B cell (primary cell): ENCODE results near the gene TRIO. TPM values are rescaled to one million over a fixed set of nuclear protein-coding genes. Genes with fewer than 3 reads are reported as not detected.

Experiments
- ATAC-seq: fragments of 200-7000 bp; cut with Tn5 transposase; one replicate; pipeline ENCODE4 v1.10.0; 2021; ENCODE audit warnings: low read depth, mild to moderate bottlenecking, moderate number of reproducible peaks, moderate library complexity
- CTCF ChIA-PET: fragments of 350-600 bp; sonication (Branson Sonifier 250); formaldehyde crosslinking; loops from one replicate; lab custom pipeline; 2021; ENCODE audit warnings: antibody characterized with exemption, inconsistent platforms; lab: Charles Lee
- POLR2A ChIA-PET: fragments of 350-600 bp; sonication (Branson Sonifier 250); formaldehyde crosslinking; loops from one replicate; lab custom pipeline; 2021; ENCODE audit warnings: antibody characterized with exemption; lab: Charles Lee
- DNase-seq: peaks from one replicate; pipeline ENCODE4 v3.0.0; 2013
- H2AFZ ChIP-seq: 2 replicates; pipeline ENCODE4 v1.6.1; 2012; ENCODE audit warnings: mild to moderate bottlenecking, low read depth, low read length; ENCODE audit not compliant: insufficient read depth, poor library complexity, severe bottlenecking
- H3K27ac ChIP-seq, 2 donors: 1 replicate in 1 of 2; 2 replicates in 1 of 2; pipeline ENCODE4 v1.5.1; 2012 to 2013; ENCODE audit warnings: low read length in 2 of 2, mild to moderate bottlenecking in 2 of 2, moderate library complexity in 1 of 2
- H3K27me3 ChIP-seq, 4 experiments: fragments of 200-600 bp in 1 of 4; sonication (generic) in 1 of 4; replicated peaks in 1 of 4; 1 replicate in 2 of 4; 2 replicates in 2 of 4; pipeline versions ENCODE4 v1.6.1 to v1.7.0; 2013 to 2016; ENCODE audit warnings: low read length in 3 of 4, mild to moderate bottlenecking in 2 of 4, mixed read lengths in 1 of 4, moderate library complexity in 1 of 4; ENCODE audit not compliant: insufficient read depth in 4 of 4, control insufficient read depth in 3 of 4; ENCODE audit errors: control extremely low read depth in 1 of 4
- H3K36me3 ChIP-seq, 2 experiments: replicated peaks in 1 of 2; 1 replicate in 1 of 2; 2 replicates in 1 of 2; pipeline versions ENCODE4 v1.6.1 to v1.7.1; 2013; ENCODE audit warnings: low read length in 1 of 2; ENCODE audit not compliant: insufficient read depth in 2 of 2, control insufficient read depth in 1 of 2; ENCODE audit errors: control extremely low read depth in 1 of 2, extremely low read depth in 1 of 2
- H3K4me1 ChIP-seq, 2 donors: fragments of 200-600 bp in 1 of 2; sonication (generic) in 1 of 2; 1 replicate in 1 of 2; 2 replicates in 1 of 2; pipeline versions ENCODE4 v1.5.1 to v1.6.1; 2013 to 2017; ENCODE audit warnings: low read length in 2 of 2; ENCODE audit not compliant: control insufficient read depth in 2 of 2, insufficient read depth in 2 of 2
- H3K4me2 ChIP-seq: replicated peaks from 2 replicates; pipeline ENCODE3; 2012; ENCODE audit warnings: mild to moderate bottlenecking, low read depth, low read length; ENCODE audit not compliant: poor library complexity, severe bottlenecking
- H3K4me3 ChIP-seq, 5 experiments: fragments of 200-600 bp in 1 of 5; sonication (generic) in 1 of 5; 1 replicate in 3 of 5; 2 replicates in 2 of 5; pipeline versions ENCODE4 v1.5.1 to v1.7.0; 2011 to 2016; ENCODE audit warnings: low read length in 4 of 5, mild to moderate bottlenecking in 4 of 5, low read depth in 2 of 5, control low read depth in 1 of 5, moderate library complexity in 1 of 5; ENCODE audit not compliant: insufficient read depth in 1 of 5; ENCODE audit errors: control extremely low read depth in 1 of 5, extremely low read depth in 1 of 5
- H3K79me2 ChIP-seq: fragments of 200-600 bp; sonication (generic); one replicate; pipeline ENCODE4 v1.6.0; 2016; ENCODE audit warnings: low read length; ENCODE audit not compliant: control insufficient read depth, insufficient read depth
- H3K9ac ChIP-seq: fragments of 200-600 bp; sonication (generic); 2 replicates; pipeline ENCODE4 v1.6.1; 2017; ENCODE audit warnings: mild to moderate bottlenecking, low read length, moderate library complexity
- H3K9me3 ChIP-seq, 3 donors: one replicate each; pipeline versions ENCODE4 v1.6.1 to v1.7.1; 2013; ENCODE audit warnings: low read length in 2 of 3; ENCODE audit not compliant: control insufficient read depth in 2 of 3, insufficient read depth in 1 of 3; ENCODE audit errors: control extremely low read depth in 1 of 3
- H4K20me1 ChIP-seq: 2 replicates; pipeline ENCODE4 v1.6.0; 2012; ENCODE audit warnings: mild to moderate bottlenecking, low read length; ENCODE audit not compliant: insufficient read depth, control insufficient read depth, poor library complexity, severe bottlenecking
- H3K27ac Mint-ChIP-seq: one replicate; pipeline ENCODE4 v1.8.0; 2021; ENCODE audit warnings: mixed read lengths
- H3K27me3 Mint-ChIP-seq: one replicate; pipeline ENCODE4 v1.8.0; 2021; ENCODE audit warnings: mixed read lengths
- H3K4me1 Mint-ChIP-seq: one replicate; pipeline ENCODE4 v1.8.0; 2021; ENCODE audit warnings: mixed read lengths
- H3K4me3 Mint-ChIP-seq: one replicate; pipeline ENCODE4 v1.8.0; 2021; ENCODE audit warnings: mixed read lengths
- H3K9me3 Mint-ChIP-seq: one replicate; pipeline ENCODE4 v1.8.0; 2022; ENCODE audit warnings: mixed read lengths; ENCODE audit not compliant: insufficient read depth
- EZH2 ChIP-seq: IDR thresholded peaks from 2 replicates; pipeline ENCODE4 v1.6.1; 2012; ENCODE audit warnings: borderline replicate concordance, low read depth, mild to moderate bottlenecking, moderate library complexity, low read length; ENCODE audit not compliant: insufficient read depth, poor library complexity, severe bottlenecking
- WGBS: methylation state at CpG from one replicate; pipeline ENCODE4 v1.1.5; 2013; ENCODE audit warnings: missing lambda C conversion rate; ENCODE audit not compliant: insufficient coverage; 5-methylcytosine and 5-hydroxymethylcytosine counted together
- intact Hi-C: fragments of 100-400 bp; cut with micrococcal nuclease; formaldehyde crosslinking; loops from one replicate; pipeline ENCODE4 v1.10.0; 2022
- polyA plus RNA-seq: library from polyadenylated mRNA; depleted of rRNA; stranded (reverse); fragments of >200 nt; gene quantifications from 2 replicates; pipeline ENCODE4 v1.2.3, GENCODE V29; 2012
- total RNA-seq, 2 donors: library from RNA; stranded (reverse); fragments of 120-200 nt in 1 of 2; gene quantifications; 1 replicate in 1 of 2; 2 replicates in 1 of 2; pipeline versions ENCODE4 v1.2.3 to v1.2.4, GENCODE V29; 2013 to 2022
- TF ChIP-seq, protein P1 (sequence below): fragments of 200-600 bp; IDR thresholded peaks from one replicate; pipeline ENCODE4 v1.8.0; 2022; ENCODE audit warnings: antibody characterized with exemption, mild to moderate bottlenecking

The TRIO gene
- total and polyA plus RNA-seq, 2 donors (not counting 1 experiment from before 2014, with no cell fraction given) = 90.5 to 479 TPM

DNA sequence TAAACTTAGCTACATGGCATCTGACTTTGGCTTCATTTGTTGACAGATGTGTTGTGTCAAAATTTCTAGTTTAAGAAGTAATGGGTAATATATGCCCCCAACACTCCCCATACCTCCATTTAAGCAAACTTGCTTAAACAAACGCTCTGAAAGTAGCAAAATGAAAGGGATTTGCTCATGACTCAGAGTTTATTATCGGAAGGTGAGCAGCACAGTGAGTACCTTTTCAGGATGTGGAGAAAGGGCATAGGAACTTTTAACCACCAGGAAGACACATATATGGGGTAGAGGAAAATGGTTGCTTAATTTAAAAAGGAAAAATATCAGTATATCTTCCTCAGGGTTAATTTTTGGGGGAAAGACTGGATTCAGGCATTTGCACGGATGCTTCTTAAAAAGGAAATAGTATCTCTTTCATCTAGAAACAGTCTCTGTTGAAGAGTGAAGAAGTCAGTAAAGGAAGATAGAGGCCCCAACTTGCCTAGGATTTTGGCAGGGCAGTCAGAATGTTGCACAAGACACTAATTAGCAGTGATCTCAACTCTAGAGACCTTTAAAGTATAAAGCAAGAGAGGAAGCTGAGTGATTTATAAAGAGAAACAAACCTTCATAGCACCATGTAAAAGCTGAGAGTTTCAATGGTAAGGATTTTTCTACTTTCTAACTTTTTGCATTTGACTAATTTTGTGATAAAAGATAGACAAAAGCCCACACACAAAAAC, 155.1 kb downstream of the TRIO start:
- intact Hi-C loops = no loop called here
- no peaks in the 10 kb centered on the region for H3K4me1 Mint-ChIP-seq
- H3K27ac ChIP-seq = no peak overlapping the region
- H3K9me3 ChIP-seq = no peaks in the 10 kb centered on the region
- no peaks in the 10 kb centered on the region for H3K27me3 ChIP-seq
- H3K79me2 ChIP-seq = peaks cover 11% of the 10 kb centered on the region
- ChIA-PET POLR2A (no interaction called here), CTCF (interaction anchor here (1.1 kb wide), 1 partner anchor 28 kb away, joined by 3 read pairs; no protein-coding TSS in a partner anchor)
- H3K4me3 Mint-ChIP-seq = no peak overlapping the region
- no peak overlapping the region for H3K4me3 ChIP-seq
- DNase-seq = no peak
- peaks cover 17 to 84% of the 10 kb centered on the region in 2 experiments for H3K36me3 ChIP-seq
- no peaks in the 10 kb centered on the region for H3K4me1 ChIP-seq
- no peaks in the 10 kb centered on the region for H3K9me3 Mint-ChIP-seq
- WGBS = 100% methylated on average over 2 of the region's 3 CpGs
- H4K20me1 ChIP-seq = peaks cover 46% of the 10 kb centered on the region
- ATAC-seq = no peak
- no peaks in the 10 kb centered on the region for H3K27me3 Mint-ChIP-seq
- no peak overlapping the region for H3K27ac Mint-ChIP-seq
- H3K4me2 ChIP-seq = no peak overlapping the region
- TF ChIP-seq, protein P1, sequence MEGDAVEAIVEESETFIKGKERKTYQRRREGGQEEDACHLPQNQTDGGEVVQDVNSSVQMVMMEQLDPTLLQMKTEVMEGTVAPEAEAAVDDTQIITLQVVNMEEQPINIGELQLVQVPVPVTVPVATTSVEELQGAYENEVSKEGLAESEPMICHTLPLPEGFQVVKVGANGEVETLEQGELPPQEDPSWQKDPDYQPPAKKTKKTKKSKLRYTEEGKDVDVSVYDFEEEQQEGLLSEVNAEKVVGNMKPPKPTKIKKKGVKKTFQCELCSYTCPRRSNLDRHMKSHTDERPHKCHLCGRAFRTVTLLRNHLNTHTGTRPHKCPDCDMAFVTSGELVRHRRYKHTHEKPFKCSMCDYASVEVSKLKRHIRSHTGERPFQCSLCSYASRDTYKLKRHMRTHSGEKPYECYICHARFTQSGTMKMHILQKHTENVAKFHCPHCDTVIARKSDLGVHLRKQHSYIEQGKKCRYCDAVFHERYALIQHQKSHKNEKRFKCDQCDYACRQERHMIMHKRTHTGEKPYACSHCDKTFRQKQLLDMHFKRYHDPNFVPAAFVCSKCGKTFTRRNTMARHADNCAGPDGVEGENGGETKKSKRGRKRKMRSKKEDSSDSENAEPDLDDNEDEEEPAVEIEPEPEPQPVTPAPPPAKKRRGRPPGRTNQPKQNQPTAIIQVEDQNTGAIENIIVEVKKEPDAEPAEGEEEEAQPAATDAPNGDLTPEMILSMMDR = no peak
- no peak for TF ChIP-seq EZH2
- H2AFZ ChIP-seq = no peak overlapping the region
- H3K9ac ChIP-seq = no peak overlapping the region

DNA sequence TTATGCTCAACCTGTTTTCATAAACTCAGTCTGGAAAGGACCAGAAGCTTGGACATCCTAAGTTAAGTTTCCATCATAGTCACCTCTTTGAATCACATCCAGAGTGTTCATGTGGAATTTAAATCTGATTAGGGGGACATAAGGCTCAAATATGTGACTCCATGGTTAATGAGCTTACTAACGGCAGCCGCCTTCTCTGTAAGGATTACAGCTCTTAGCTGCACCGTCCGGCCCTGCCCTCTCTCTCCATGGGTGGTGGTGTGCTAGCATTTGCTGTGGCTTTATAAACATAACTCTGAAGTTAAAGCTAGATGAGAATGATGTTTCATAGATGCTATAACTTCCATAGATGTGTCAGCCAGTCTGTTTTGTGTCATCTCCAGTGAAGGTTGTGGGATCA, 156.5 kb downstream of the TRIO start:
- no peaks in the 10 kb centered on the region for H3K4me1 Mint-ChIP-seq
- ChIA-PET POLR2A (no interaction called here), CTCF (interaction anchor here (1.4 to 1.7 kb wide), 3 partner anchors 9 to 29 kb away, joined by 3 to 6 read pairs (median 4); no protein-coding TSS in a partner anchor)
- no peaks in the 10 kb centered on the region for H3K9me3 Mint-ChIP-seq
- TF ChIP-seq EZH2 = no peak
- TF ChIP-seq, protein P1 = no peak
- ATAC-seq = no peak
- intact Hi-C loops = no loop called here
- H3K27me3 Mint-ChIP-seq = no peaks in the 10 kb centered on the region
- Histone ChIP-seq H3K27me3 (no peaks in the 10 kb centered on the region), H3K4me3 (no peak overlapping the region), H3K4me2 (no peak overlapping the region), H4K20me1 (peaks cover 40% of the 10 kb centered on the region), H3K27ac (no peak overlapping the region), H3K79me2 (peaks cover 16% of the 10 kb centered on the region), H3K9ac (no peak overlapping the region), H3K36me3 (peaks cover 14 to 87% of the 10 kb centered on the region in 2 experiments), H2AFZ (no peak overlapping the region), H3K9me3 (no peaks in the 10 kb centered on the region), H3K4me1 (no peaks in the 10 kb centered on the region)
- 92% methylated on average over 2 of the region's 4 CpGs for WGBS
- DNase-seq = no peak
- no peak overlapping the region for H3K4me3 Mint-ChIP-seq
- H3K27ac Mint-ChIP-seq = no peak overlapping the region
